Measurements from ENCODE around the gene ID3. TPM values are rescaled to one million over a fixed set of nuclear protein-coding genes. Genes with fewer than 3 reads are reported as not detected.

The ID3 gene
- total RNA-seq, 1 experiment from 2014 or later: 119 TPM

DNA sequence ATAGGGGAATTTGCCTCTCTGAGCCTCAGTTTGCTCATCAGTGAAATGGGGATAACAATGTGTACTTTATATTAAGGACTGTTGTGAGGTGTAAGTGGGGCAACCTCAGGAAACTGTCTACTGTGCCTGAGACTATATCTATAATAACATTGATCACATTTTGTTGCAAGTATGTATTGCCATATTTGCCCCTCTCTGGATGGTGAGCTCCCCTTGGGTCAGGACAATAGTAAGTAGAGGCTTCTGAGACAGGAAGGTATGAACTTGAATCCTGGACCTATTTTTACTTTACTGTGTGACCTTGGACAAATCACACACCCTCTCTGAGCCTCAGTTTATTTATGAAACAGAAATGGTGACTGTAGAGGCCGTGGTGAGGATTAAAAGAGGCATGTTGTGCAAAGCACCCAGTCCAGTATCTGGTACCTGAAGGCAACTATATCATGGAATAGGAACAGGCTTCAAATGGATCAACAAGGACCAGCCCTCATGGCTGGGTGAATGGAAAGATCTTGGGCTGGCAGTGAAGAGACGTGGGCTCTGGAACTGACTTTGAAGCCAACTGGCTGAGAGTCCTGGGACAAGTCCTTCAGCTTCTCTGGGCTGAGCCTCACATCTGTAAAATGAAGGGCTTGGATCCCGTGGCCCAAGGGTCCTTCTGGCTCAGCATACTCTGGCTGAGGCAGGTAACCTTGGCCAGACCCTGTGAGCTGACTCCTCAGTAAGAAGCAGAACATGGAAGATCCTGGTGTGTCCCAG lies 35.0 kb upstream of the ID3 start:
- H3K36me3 Mint-ChIP-seq (ENCODE audit: insufficient read depth in 1 of 3, low read depth in 3 of 3): no peaks in the 10 kb centered on the region
- H3K27me3 Mint-ChIP-seq (ENCODE audit: low read depth): peaks cover 2% of the 10 kb centered on the region
- H3K4me2 ChIP-seq (ENCODE audit: insufficient read depth, insufficient read length, low read length): no peak overlapping the region
- no peaks in the 10 kb centered on the region for H4K20me1 ChIP-seq (ENCODE audit: control insufficient read depth, insufficient read depth, insufficient read length)
- H3K18ac ChIP-seq (ENCODE audit: insufficient read length, low read depth, low read length): no peak overlapping the region
- no peak overlapping the region for H3K9ac ChIP-seq (ENCODE audit: extremely low read depth, insufficient read length, low read length)
- no peak overlapping the region for H2BK120ac ChIP-seq (ENCODE audit: low read depth, low read length, poor library complexity, severe bottlenecking)
- H3K14ac ChIP-seq (ENCODE audit: insufficient read depth, low read length): no peak overlapping the region
- WGBS (ENCODE audit: extremely low coverage, insufficient read length, low lambda C conversion rate): no CpG with 5 or more reads among the region's 3 CpGs
- H3K27ac Mint-ChIP-seq: peak overlapping the region; percentile 8 to 73 (median 69); a peak in 2 of 7 replicates
- H3K79me2 ChIP-seq (ENCODE audit: insufficient read depth, low read length): no peaks in the 10 kb centered on the region
- no peak overlapping the region for H4K91ac ChIP-seq (ENCODE audit: insufficient read length, low read depth, low read length)
- no peaks in the 10 kb centered on the region for H3K27me3 ChIP-seq (ENCODE audit: insufficient read depth, low read length)
- H3K4me1 ChIP-seq (ENCODE audit: insufficient read depth, low read length): peaks cover 19% of the 10 kb centered on the region
- no peak overlapping the region for H2BK20ac ChIP-seq (ENCODE audit: low read depth, low read length, poor library complexity, severe bottlenecking)
- no peak overlapping the region for H3K56ac ChIP-seq (ENCODE audit: insufficient read length, low read depth, low read length)
- no peak overlapping the region for H3K4me3 Mint-ChIP-seq
- no peak overlapping the region for H3K23ac ChIP-seq (ENCODE audit: insufficient read length, low read depth, low read length)
- H3K4ac ChIP-seq (ENCODE audit: low read depth, low read length): no peak overlapping the region
- TF ChIP-seq, protein P1, sequence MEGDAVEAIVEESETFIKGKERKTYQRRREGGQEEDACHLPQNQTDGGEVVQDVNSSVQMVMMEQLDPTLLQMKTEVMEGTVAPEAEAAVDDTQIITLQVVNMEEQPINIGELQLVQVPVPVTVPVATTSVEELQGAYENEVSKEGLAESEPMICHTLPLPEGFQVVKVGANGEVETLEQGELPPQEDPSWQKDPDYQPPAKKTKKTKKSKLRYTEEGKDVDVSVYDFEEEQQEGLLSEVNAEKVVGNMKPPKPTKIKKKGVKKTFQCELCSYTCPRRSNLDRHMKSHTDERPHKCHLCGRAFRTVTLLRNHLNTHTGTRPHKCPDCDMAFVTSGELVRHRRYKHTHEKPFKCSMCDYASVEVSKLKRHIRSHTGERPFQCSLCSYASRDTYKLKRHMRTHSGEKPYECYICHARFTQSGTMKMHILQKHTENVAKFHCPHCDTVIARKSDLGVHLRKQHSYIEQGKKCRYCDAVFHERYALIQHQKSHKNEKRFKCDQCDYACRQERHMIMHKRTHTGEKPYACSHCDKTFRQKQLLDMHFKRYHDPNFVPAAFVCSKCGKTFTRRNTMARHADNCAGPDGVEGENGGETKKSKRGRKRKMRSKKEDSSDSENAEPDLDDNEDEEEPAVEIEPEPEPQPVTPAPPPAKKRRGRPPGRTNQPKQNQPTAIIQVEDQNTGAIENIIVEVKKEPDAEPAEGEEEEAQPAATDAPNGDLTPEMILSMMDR (conservative IDR thresholded peaks at IDR 0.05): no peak
- no peaks in the 10 kb centered on the region for H3K79me1 ChIP-seq (ENCODE audit: insufficient read depth, low read depth, low read length, poor library complexity, severe bottlenecking)
- no peak overlapping the region for H4K5ac ChIP-seq (ENCODE audit: insufficient read length, low read depth, low read length)
- no peak overlapping the region for H2BK12ac ChIP-seq (ENCODE audit: insufficient read length, low read depth, low read length)
- H3K9me3 Mint-ChIP-seq: no peaks in the 10 kb centered on the region
- H3K23me2 ChIP-seq (ENCODE audit: insufficient read length, low read depth, low read length, poor library complexity, severe bottlenecking): no peaks in the 10 kb centered on the region
- no peak overlapping the region for H4K8ac ChIP-seq (replicated peaks; ENCODE audit: insufficient read length, low read depth, low read length)
- no peak for DNase-seq
- H2BK5ac ChIP-seq (ENCODE audit: insufficient read length, low read length): no peak overlapping the region
- no peak overlapping the region for H2AFZ ChIP-seq (ENCODE audit: low read length)
- H3K4me1 Mint-ChIP-seq: peaks cover 56 to 70% of the 10 kb centered on the region in 2 experiments
- no peak overlapping the region for H3T11ph ChIP-seq (ENCODE audit: low read length)
- no peak overlapping the region for H2BK15ac ChIP-seq (ENCODE audit: low read depth, low read length)
- H2AK5ac ChIP-seq (ENCODE audit: insufficient read length, low read length): no peak overlapping the region
- H3K9me3 ChIP-seq (ENCODE audit: control insufficient read depth, low read depth, low read length): no peaks in the 10 kb centered on the region
- H3K27ac ChIP-seq (ENCODE audit: insufficient read length, low read depth, low read length): no peak overlapping the region
